ENCODE results near the gene CDH12.

- TF ChIP-seq CTCF (IDR thresholded peaks at IDR 0.05) (no peak), POLR2A (IDR thresholded peaks at IDR 0.05) (no peak)
Measured at GRCh38 chr5:21895766-21896350, 957.3 kb downstream of the CDH12 start.

All from thyroid gland (tissue), 4 donors.